ENCODE measurements around the gene EXOSC2.
"Not testable (repeated sequence)": the region's sequence is repeated elsewhere in the genome, so short reads cannot be mapped to it uniquely, and the experiment has no call there.

Gene EXOSC2

DNA sequence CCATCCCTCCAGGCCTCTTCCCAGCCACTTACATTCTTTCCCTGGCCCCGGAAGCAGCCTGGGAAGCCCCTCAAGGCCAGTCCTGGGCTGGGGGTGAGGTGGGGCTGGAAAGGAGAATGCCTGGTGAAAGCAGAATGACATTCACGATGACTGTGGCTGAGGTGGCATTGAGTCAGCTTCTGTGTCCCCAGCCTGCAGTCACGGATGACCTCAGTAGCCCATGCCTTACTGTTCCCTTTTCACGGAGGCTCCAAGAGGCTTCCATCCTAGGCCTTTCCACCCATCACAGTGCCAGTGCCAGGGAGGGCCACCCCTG lies 26.5 kb upstream of the EXOSC2 start:
- no peak for DNase-seq (ENCODE audit: low read depth in 2 of 2)

DNA sequence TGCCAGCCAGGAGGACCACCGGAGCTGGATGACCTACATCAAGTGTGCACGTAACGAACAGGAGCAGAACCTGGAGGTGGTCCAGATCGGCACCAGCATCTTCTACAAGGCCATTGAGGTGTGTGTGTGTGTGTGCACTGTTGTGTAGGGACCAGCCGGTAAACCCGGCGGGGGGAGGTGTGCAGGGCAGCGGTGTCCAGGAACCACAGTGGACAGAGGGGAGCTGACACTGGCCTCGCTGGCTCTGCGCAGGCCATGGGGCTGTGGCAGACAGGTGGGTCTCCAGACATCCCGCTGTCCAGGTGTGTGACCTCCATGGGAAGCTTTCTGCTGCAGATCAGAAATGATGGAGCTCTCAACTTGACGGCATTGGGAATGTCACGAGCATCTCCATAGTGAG lies 25.4 kb upstream of the EXOSC2 start:
- DNase-seq (ENCODE audit: low read depth in 2 of 2), result no peak

DNA sequence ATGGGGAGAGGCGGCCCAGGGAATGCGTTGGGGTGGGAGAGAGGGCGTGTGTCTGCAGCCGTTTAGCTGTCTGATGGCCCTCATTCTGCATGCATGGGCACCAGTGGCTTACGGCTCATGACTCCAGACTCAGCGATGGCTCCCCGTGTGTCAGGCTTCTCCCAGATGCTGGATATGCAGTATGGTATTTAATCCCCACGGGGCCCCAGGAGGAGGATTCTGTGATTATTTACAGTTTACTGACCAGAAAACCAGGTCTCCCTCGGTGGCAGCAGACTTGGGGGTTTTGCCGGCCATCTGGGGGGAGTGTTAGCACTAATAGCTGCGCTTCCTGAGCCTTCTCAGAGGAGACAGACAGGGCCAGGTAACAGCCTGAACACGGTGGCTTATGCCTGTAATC lies 24.9 kb upstream of the EXOSC2 start:
- DNase-seq (ENCODE audit: low read depth in 2 of 2), result no peak

DNA sequence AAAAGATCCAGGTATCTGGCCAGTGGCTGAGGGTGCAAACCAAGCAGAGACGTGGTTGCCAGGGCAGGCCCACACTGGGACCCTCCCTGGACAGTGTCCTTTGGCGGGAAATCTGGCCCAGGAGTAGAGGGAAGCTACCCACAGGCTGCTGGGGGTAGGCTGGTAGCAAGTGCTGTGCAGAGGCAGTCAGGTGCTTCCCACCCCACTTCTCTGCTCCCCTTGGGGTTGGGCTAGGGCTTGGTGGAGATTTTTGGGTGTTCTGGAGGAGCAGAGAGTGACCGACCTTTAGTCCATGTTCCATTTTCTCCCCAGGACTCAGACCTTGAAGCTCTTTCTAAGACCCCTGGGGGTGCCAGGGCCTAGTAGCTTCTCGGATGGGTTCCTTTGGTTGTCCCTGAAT lies 23.6 kb upstream of the EXOSC2 start:
- no peak for DNase-seq (ENCODE audit: low read depth in 2 of 2)

DNA sequence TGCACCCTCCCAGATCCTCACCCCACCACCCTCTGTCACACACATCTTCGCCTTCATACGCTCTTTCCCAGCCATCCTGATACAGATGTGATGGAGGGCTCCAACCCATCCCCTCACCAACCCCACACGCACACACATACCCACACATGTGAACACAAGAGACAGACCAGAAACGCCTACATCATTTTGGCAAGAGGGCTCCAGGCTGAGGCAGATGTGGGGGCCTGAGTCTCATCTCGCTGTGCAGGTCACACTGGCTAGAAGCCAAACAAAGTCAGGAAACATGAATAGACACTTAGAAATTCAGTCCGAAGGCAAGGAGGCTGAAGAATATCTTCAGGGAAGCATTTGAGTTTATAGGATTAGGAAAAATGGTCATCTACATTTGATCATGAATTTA lies 22.9 kb upstream of the EXOSC2 start:
- no peak for DNase-seq (ENCODE audit: low read depth in 2 of 2)

DNA sequence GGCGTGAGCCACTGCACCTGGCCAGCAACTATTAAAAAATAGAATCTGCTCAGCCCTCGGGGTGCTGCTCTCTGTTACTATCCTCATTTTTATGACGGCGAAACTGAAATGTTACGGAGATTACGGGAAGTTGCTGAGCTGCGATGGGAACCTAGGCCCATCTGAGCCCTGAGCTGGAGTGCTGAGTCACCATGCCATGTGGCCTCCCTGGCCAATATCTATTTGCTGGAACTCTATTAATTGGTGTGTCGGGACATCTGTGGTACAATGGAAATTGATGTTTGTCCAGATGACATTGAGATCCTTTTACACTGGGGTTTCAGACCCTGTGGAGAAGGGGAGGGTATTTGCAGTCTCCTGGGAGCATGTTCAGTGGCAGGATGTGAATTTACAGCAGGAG lies 21.1 kb upstream of the EXOSC2 start:
- no peak for DNase-seq (ENCODE audit: low read depth in 2 of 2)

DNA sequence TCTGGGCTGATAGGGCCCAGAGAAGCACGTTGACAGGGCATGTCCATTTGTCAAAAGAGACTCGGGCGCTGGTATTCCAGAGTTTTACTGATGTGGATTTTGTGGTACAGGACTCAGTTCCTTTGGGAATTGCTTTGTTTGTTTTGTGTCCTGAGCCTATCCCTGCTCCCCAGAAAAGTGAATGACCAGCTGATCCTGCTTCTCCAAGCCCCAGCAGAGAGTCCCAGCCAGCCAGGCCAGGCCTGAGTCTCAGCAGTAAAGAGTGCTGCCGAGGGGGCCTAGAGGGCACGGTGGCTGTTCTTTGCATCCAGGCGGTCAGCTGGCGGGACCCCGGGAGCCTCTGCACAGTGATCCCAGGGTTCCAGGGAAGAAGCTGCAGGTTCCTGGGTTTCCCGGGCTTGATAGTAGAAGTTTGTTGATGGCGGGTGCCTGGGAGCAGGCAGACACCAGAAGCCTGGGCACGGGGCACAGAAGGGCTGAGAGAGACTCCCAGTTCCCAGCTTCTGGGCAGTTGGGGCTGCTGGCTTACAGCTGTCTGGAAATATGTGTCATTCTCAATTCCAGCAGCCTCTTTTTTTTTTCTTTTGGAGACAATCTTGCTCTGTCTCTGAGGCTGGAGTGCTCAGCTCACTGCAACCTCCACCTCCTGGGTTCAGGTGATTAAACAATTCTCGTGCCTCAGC lies 20.5 kb upstream of the EXOSC2 start:
- DNase-seq (ENCODE audit: low read depth in 2 of 2), result no peak

DNA sequence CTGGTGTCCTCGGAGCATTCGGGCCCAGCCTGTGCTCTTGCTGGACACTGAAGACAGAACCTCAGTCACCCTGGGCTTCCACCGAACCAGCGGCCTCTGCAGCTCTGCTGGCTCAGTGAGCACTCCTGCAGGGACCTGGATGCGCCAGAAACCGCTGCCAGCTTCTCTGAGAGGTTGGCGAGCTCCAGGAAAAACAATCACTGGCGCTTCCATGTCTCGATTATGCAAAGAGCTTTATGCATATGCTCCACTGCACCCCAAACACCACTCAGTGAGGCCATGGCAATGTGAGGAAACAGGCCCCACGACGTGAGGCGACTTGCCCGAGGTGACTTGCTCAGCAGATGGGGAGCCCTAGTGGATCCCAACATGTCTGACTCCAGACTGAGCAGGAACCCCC lies 18.2 kb upstream of the EXOSC2 start:
- DNase-seq (ENCODE audit: low read depth in 2 of 2), result no peak

DNA sequence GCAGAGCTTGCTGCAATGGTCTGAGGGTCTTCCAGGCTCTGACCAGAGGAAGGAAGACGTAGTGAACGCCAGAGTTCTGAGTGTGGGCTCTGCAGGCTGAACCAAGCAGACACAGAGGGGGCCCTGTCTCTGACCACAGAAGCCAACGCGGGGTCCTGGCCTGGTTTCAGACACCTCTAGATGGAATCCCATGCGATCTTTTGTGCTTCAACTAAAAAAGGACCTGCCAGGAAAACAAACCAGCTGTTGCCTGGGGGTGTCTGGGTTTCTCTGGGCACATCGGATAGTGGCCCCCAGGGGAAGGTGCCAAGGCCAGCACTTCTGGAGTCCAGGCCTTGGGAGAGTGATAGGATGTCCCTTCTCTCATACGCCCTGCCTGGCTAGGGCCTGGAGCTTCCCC lies 16.3 kb upstream of the EXOSC2 start:
- no peak for DNase-seq (ENCODE audit: low read depth in 2 of 2)

DNA sequence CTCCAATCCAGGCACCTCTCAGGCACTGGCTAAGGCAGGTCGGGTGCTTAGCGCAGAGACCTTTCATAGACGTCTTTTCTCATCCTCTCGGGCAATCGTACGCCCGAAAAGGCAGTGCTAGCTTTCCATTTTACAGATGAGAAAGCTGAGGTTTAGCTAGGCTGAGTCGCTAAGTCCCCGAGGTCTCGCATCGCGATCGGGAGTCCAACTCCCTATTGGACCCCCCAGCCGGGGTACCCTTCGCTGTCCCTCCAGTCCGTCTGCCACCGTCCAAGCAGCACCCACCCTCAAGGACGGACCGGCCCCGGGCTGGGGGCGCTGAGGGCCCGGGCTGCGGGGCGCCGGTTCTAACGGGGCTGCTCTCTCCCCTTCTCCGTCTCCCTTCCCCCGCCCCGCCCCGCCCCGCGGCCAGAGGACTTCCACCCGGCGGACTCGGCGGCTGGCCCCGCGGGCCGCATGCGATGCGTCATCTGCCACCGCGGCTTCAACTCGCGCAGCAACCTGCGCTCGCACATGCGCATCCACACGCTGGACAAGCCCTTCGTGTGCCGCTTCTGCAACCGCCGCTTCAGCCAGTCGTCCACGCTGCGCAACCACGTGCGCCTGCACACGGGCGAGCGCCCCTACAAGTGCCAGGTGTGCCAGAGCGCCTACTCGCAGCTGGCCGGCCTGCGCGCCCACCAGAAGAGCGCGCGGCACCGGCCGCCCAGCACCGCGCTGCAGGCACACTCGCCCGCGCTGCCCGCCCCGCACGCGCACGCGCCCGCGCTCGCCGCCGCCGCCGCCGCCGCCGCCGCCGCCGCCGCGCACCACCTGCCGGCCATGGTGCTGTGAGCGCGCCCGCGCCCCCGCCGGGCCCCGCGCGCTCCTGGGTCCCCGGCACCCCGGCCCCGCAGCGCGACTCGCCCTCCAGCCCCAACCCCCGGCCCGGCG lies 12.5 kb upstream of the EXOSC2 start:
- DNase-seq (ENCODE audit: low read depth in 2 of 2), result peak; percentile 55 to 63

DNA sequence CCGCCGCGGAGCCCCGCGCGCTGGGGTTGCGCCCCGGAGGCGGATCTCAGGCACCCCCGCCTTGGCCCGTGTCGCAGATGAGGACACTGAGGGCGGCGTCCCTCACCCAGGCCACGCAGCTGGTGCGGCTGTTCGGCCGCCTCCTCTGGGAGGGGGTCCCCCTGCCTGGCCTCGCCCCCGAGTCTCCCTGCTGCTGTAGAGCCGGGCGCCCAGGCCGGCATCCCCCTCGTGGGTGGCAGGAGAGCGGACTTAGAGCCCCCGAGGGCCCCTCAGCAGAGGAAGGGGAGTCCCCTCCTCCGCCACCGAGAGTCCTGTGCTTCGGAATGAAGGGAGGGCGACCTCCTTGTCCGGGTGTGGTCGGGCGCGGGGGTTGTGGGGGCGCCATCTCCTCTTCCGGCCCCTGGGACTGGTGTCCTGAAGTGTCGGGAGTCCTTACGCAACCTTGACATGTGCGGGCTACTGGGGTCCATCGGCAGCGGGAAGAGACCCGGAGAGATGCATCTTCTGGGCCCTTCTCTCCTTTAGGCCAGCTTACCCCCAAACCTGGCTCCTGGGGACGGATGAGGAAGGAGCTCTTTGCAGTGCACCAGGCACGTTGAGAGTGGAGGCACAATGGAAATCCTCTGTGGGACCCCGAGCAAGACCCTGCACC lies 11.7 kb upstream of the EXOSC2 start:
- no peak for DNase-seq (ENCODE audit: low read depth in 2 of 2)

DNA sequence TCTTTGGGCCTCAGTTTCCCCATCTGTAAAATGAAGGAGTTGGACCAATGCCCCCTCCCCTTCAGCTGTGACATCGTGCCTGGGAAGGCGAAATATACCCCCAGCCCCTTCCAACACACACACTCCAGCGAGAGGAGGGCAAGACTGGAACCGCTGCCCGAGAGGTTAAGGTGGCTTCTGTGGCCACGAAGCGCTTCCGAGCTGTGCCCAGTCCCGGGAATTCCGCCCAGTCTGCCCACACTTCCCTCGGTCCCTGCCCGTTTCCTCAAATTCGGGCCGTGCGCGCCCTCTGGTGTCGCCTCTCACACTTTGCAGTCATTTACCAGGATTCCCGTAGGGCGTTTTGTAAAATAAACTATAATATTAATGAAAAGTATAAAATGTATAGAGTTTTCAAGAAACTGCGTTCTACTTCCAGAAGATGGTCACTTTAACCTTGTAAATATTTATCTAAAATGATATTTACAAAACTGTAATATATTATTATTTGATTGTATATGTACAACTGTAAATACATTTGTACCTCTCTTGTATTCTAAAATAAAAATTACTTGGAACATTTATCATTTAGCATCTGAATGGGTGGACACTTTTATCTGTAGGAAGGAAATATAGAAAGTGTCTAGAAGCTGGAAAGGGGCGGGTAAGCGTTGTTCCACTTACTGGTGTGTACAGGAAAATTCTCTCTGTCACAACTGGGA lies 11.0 kb upstream of the EXOSC2 start:
- DNase-seq (ENCODE audit: low read depth in 2 of 2), result peak; percentile 29 to 40

DNA sequence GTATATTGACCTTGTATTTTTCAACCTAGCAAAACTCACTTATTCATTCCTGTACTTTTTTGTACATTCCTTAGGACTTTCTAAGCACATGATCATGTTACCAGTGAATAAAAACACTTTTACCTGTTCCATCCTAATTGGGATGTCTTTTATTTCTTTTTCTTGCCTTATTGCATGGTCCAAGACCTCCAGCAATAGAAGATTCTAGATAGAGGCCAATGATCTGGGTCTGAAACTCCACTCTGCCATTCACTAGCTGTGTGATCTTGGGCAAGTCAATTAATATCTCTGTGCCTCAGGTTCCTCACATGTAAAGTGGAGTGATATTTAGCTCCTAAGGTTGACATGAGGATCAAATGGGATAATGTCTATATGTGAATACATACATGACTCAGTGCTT lies 8.5 kb upstream of the EXOSC2 start:
- no peak for DNase-seq (ENCODE audit: low read depth in 2 of 2)

DNA sequence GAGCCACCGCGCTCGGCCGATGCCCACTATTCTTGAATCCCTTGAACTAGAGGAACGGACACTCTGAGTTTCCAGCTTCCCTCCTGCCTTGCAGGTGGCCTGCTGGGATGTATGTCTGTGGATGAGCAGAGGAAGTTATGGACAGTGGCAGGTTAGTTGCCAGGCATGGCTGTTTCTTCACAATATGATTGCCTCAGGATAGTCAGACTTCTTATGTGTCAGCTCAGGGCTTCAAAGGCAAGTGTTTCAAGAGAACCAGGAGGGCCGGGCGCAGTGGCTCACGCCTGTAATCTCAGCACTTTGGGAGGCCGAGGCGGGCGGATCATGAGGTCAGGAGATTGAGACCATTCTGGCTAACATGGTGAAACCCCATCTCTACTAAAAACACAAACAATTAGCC lies 7.6 kb upstream of the EXOSC2 start:
- DNase-seq (ENCODE audit: low read depth in 2 of 2), result not testable (repeated sequence)

DNA sequence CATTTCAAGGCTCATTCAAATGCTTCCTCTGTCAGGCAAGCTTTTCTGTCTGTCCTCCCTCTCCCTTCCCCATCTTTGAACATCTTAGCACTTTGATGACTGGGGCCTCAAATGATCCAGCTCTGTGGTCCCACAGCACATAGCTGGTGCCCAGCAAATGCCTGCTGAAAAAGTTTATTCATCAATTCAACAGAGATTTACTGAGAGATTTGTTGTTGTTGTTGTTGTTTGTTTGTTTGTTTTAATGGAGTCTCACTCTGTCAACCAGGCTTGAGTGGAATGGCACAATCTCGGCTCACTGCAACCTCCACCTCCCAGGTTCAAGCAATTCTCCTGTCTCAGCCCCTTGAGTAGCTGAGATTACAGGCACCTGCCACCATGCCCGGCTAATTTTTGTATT lies 6.0 kb upstream of the EXOSC2 start:
- no peak for DNase-seq (ENCODE audit: low read depth in 2 of 2)

DNA sequence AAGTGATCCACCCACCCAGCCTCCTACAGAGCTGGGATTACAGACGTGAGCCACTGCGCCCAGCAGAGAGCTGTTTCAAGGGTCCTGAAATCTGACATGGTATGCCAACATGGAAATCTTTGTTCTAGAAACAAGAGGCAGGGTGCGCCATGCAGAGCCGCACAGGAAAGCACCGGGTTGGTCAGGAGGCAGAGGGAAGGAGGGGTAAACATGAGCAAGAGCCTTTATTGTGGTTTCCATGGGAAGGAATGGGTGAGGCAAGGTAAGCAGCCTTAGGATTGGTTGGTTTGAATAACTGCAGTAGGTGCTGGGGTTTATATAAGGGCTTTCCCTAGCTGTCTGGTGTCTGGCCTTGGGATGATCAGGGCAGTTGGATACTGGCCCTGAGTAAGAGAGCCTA lies 5.5 kb upstream of the EXOSC2 start:
- no peak for DNase-seq (ENCODE audit: low read depth in 2 of 2)

DNA sequence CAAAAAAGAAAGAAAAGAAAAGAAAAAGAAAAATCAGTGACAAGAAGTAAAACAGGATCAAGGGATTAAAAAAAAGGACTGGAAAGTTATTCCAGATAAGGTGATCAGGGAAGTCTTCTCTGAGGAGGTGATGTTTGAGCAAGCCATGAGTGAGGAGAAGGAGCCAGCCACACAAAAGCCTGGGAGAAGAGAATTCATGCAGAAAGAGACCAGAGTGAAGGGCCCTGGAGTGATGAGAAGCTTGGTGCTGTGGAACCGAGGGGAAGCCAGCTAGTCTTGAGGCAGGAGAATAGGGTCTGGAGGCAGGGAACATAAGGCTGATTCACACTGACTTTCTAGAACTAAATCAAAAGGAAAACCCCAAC lies 4.0 kb upstream of the EXOSC2 start:
- DNase-seq (ENCODE audit: low read depth in 2 of 2), result no peak

DNA sequence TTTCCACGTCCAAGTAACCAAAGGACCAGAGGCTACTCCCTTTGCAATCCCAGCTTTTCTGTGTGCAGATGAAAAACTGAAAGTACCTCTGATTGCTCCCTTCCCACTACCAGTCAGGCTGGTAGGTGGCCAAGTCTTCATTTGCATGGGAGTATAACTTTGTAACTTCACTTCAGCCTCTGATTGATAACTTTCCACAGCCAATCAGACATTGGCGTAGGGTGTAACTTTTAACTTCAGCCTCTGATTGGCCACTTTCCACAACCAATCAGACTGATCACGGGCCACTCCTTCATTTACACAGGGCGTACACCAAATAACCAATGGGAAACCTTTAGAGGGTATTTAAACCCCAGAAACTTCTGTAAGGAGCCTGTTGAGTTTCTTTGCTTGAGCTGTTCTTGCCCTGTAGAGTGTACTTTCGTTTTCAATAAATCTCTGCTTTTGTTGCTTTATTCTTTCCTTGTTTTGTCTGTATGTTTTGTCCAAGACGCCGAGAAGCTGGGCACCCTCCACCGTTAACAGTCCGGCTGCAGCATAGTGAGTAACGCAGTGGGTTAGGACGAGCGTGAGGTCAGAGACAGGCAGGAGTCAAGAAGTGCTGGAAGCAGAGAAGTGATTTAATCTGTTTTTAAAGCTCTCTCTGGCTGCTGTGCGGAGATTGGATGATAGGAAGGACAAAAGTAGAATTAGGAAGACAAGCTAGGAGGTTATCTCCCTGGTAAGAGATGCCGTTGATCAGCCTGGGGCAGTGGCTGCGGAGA lies 3.5 kb upstream of the EXOSC2 start:
- no peak for DNase-seq (ENCODE audit: low read depth in 2 of 2)

DNA sequence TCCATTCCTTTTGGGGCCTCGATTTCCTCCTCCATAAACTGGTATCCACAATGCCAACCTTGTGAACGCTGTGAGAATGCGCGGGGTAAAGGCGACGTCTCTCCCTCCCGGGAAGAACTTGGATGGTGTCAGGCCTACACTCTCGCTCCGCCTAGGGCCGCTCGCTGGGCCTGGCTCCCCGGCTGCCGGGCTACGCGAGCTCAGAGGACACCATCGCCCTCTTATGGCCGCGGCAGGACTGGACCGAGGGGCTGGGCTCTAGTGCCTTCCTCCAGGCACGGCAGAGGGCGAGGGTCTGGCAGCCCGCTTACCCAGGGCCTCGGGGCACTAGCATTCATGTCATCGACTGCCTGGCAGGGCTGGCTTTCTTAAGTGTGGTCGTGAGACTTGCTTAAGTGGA lies 1.3 kb upstream of the EXOSC2 start:
- DNase-seq (ENCODE audit: low read depth in 2 of 2), result no peak

DNA sequence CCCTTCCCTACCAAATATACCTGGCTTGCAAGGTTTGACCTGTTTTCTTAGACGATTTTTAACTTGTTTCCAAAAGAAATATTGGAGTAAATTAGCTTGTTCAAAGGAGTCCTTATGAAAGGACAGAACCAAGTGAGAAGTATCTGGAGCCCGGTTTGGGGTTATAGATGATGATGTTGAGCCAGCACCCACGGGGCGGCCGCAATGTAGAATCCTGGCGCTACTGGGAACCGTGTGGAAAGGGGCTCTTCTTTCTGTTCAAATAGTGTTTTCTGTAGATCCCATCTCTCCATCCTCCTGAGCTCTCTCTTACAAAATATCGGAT lies 517 bp upstream of the EXOSC2 start:
- DNase-seq (ENCODE audit: low read depth in 2 of 2), result no peak

DNA sequence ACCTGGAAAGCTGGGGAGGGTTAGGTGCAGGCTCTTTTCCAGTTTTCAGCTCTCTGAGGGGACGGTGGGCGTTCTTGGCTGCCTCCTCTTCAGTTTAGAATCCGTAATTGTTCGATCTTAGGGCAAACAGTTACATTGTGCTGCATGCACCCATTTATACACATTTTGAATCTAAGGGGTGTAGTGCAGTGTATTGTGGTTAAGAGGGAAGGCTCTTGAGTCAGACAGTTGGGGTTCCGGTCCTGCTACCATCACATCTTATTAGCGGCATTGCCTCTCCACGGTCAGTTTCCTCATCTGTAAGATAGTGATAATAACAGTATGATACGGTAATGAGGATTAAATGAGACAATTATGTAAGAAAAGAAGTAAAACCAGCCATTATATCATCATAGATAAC lies 625 bp downstream of the EXOSC2 start:
- DNase-seq (ENCODE audit: low read depth in 2 of 2), result no peak

DNA sequence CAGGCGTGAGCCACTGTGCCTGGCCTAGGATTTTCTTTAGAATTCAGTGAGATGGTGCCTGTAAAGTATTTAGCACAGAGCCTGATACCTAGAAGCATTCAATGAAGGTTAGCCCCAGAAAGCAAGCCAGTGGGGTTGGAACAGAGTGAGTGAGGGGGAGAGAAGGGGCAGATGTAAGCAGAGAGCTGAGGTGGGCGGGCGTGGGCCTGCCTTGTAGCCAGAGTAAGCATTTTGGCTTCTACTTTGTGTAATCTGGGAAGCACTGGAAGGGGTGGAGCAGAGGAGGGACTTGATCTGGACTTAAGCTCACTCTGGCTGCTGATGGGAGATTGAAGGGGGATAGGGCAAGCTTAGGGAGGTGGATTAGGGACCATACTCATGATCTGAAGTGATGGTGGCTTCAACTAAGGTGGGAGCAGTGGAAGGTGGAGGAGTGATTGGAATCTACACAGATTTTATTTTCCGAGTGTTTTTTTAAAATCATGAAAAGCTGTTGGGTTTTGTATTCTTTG lies 2.6 kb downstream of the EXOSC2 start:
- DNase-seq (ENCODE audit: low read depth in 2 of 2), result no peak

All from stimulated activated CD8-positive, alpha-beta memory T cell treated with anti-CD3 and anti-CD28 coated beads, Interleukin-2, amount 100 ng/mL, for 48 hours (primary cell).